Progenitor cell of endocrine pancreas (in vitro differentiated cells): ENCODE data around the gene SCFD2. TPM values are rescaled to one million over a fixed set of nuclear protein-coding genes. Genes with fewer than 3 reads are reported as not detected.
"Not testable (repeated sequence)": the region's sequence is repeated elsewhere in the genome, so short reads cannot be mapped to it uniquely, and the experiment has no call there.

Experiments used
- DNase-seq: peaks from one replicate; pipeline ENCODE4 v3.0.0; 2021; ENCODE audit warnings: low spot score; ENCODE audit not compliant: unreplicated experiment
- H3K27ac Mint-ChIP-seq: 2 replicates; pipeline ENCODE4 v1.8.0; 2021; ENCODE audit warnings: mild to moderate bottlenecking, moderate library complexity, mixed read lengths
- H3K27me3 Mint-ChIP-seq: 2 replicates; pipeline ENCODE4 v1.8.0; 2021; ENCODE audit warnings: mixed read lengths
- H3K36me3 Mint-ChIP-seq: 2 replicates; pipeline ENCODE4 v1.8.0; 2022; ENCODE audit warnings: mixed read lengths; ENCODE audit not compliant: insufficient read depth
- H3K4me1 Mint-ChIP-seq: 2 replicates; pipeline ENCODE4 v1.8.0; 2021; ENCODE audit warnings: low read depth, mixed read lengths
- H3K4me3 Mint-ChIP-seq: 2 replicates; pipeline ENCODE4 v1.8.0; 2021; ENCODE audit warnings: low read depth, mild to moderate bottlenecking, moderate library complexity, mixed read lengths
- H3K9me3 Mint-ChIP-seq: 2 replicates; pipeline ENCODE4 v1.8.0; 2021; ENCODE audit warnings: low read depth, mixed read lengths
- CTCF ChIP-seq: fragments of 200-600 bp; sonication (generic); IDR thresholded peaks from one replicate; pipeline ENCODE4 v1.5.0; 2021; ENCODE audit warnings: antibody characterized with exemption, mild to moderate bottlenecking; ENCODE audit not compliant: unreplicated experiment
- total RNA-seq: library from RNA; stranded (reverse); gene quantifications from 2 replicates; pipeline ENCODE4 v1.2.1, GENCODE V29; 2021

SCFD2 gene
- total RNA-seq, 1 donor from 2014 or later, result 12.5 TPM

GRCh38 chr4:53306729-53307128 is 59.1 kb downstream of the SCFD2 start:
- TF ChIP-seq CTCF, result no peak
- no peak for DNase-seq
- peaks cover 14% of the 10 kb centered on the region for H3K9me3 Mint-ChIP-seq

GRCh38 chr4:53292209-53292608 is 73.7 kb downstream of the SCFD2 start:
- not testable (repeated sequence) for H3K27ac Mint-ChIP-seq, H3K4me3 Mint-ChIP-seq, H3K36me3 Mint-ChIP-seq, H3K27me3 Mint-ChIP-seq, DNase-seq, H3K4me1 Mint-ChIP-seq
- peaks cover 62% of the 10 kb centered on the region for H3K9me3 Mint-ChIP-seq

More at GRCh38 chr4:53306729-53307128, 59.1 kb downstream of the SCFD2 start:
- H3K27ac Mint-ChIP-seq, result no peak overlapping the region
- H3K4me1 Mint-ChIP-seq, result peaks cover 2% of the 10 kb centered on the region
- peaks cover 11% of the 10 kb centered on the region for H3K36me3 Mint-ChIP-seq
- no peaks in the 10 kb centered on the region for H3K27me3 Mint-ChIP-seq
- H3K4me3 Mint-ChIP-seq, result no peak overlapping the region

GRCh38 chr4:53281438-53281837 is 84.4 kb downstream of the SCFD2 start:
- H3K27me3 Mint-ChIP-seq, result no peaks in the 10 kb centered on the region
- no peaks in the 10 kb centered on the region for H3K4me1 Mint-ChIP-seq
- TF ChIP-seq CTCF, result no peak
- H3K4me3 Mint-ChIP-seq, result no peak overlapping the region
- H3K27ac Mint-ChIP-seq, result no peak overlapping the region
- H3K9me3 Mint-ChIP-seq, result no peaks in the 10 kb centered on the region
- no peak for DNase-seq
- no peaks in the 10 kb centered on the region for H3K36me3 Mint-ChIP-seq

- no peak for TF ChIP-seq CTCF
- Mint-ChIP-seq H3K27me3 (no peaks in the 10 kb centered on the region), H3K27ac (no peak overlapping the region), H3K4me3 (no peak overlapping the region), H3K36me3 (no peaks in the 10 kb centered on the region), H3K4me1 (no peaks in the 10 kb centered on the region), H3K9me3 (no peaks in the 10 kb centered on the region)
- DNase-seq, result no peak
Observed at GRCh38 chr4:53280846-53281245, 85.0 kb downstream of the SCFD2 start.

DNA sequence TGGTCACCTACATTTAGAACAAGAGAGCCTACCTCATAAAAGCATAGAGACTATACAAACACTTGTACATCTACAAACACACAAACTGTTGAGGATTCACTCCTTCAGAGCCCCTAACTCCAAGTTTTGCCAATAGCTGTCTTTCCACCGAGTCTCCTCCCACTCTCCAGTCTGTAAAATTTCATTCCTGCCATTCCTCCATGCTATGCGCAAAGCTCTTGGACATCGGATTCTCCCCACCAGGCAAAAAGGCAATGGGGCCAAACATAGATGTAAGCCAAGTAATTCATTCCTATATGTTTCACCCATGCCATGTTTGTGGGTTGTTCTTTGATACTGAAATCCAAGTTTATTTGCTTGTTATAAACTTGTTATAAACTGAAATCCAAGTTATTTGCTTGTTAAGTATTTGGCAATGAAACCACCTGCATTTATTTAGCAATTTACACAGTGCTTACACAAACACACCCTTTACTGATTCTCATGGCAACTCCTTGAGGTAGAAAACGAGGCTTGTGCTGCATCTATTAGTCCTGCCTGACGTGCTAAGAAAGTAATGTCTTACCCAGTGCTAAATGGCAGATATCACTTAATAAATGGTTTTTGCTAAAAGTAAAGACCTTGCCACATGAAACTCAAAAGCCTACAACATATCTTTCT is 91.1 kb downstream of the SCFD2 start:
- Mint-ChIP-seq H3K27me3 (no peaks in the 10 kb centered on the region), H3K27ac (no peak overlapping the region), H3K9me3 (no peaks in the 10 kb centered on the region), H3K4me3 (no peak overlapping the region), H3K36me3 (no peaks in the 10 kb centered on the region), H3K4me1 (no peaks in the 10 kb centered on the region)
- no peak for DNase-seq
- no peak for TF ChIP-seq CTCF

GRCh38 chr4:53273726-53274125 is 92.1 kb downstream of the SCFD2 start:
- DNase-seq, result no peak
- no peaks in the 10 kb centered on the region for H3K4me1 Mint-ChIP-seq
- no peak overlapping the region for H3K4me3 Mint-ChIP-seq
- no peaks in the 10 kb centered on the region for H3K36me3 Mint-ChIP-seq
- H3K9me3 Mint-ChIP-seq, result no peaks in the 10 kb centered on the region
- no peak overlapping the region for H3K27ac Mint-ChIP-seq
- no peaks in the 10 kb centered on the region for H3K27me3 Mint-ChIP-seq
- no peak for TF ChIP-seq CTCF
